Astrocyte (in vitro differentiated cells and primary cell): Measurements from ENCODE around the gene SMOC2.

ENCODE experiments used
- EZH2 ChIP-seq: IDR thresholded peaks from 2 replicates; pipeline ENCODE4 v1.6.1; 2012; ENCODE audit warnings: mild to moderate bottlenecking, low read length, inconsistent platforms; ENCODE audit not compliant: insufficient read depth
- TF ChIP-seq, protein P1 (sequence below): IDR thresholded peaks from 2 replicates; pipeline ENCODE4 v1.5.1; 2011; ENCODE audit warnings: low read depth, mild to moderate bottlenecking, inconsistent platforms, low read length, moderate library complexity; ENCODE audit not compliant: insufficient read depth

DNA sequence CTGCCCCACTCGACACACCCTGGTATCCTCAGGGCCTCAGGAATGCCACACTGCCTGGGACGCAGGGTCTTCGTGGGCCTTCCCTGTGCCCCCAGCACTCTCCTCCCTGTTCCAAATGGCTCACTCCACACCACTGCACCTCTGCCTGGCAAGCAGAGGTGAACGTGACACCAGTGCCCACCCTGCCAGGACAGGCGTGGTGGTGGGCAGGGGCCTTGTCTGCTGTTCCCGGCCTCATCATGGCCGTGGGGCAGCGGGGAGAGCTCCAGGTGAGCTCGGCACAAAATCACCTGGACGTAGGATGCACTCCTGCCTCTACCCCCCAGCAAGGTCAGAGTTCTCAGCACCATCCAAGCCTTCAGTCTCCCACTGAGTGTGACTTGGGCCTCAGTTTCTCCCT, 202.4 kb downstream of the SMOC2 start:
- TF ChIP-seq, protein P1, sequence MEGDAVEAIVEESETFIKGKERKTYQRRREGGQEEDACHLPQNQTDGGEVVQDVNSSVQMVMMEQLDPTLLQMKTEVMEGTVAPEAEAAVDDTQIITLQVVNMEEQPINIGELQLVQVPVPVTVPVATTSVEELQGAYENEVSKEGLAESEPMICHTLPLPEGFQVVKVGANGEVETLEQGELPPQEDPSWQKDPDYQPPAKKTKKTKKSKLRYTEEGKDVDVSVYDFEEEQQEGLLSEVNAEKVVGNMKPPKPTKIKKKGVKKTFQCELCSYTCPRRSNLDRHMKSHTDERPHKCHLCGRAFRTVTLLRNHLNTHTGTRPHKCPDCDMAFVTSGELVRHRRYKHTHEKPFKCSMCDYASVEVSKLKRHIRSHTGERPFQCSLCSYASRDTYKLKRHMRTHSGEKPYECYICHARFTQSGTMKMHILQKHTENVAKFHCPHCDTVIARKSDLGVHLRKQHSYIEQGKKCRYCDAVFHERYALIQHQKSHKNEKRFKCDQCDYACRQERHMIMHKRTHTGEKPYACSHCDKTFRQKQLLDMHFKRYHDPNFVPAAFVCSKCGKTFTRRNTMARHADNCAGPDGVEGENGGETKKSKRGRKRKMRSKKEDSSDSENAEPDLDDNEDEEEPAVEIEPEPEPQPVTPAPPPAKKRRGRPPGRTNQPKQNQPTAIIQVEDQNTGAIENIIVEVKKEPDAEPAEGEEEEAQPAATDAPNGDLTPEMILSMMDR, result no peak
- no peak for TF ChIP-seq EZH2
